Esophagus mucosa (tissue), 1 donor: ENCODE measurements around the gene FRAS1. TPM values are rescaled to one million over a fixed set of nuclear protein-coding genes. Genes with fewer than 3 reads are reported as not detected.
"Not testable (repeated sequence)": the region's sequence is repeated elsewhere in the genome, so short reads cannot be mapped to it uniquely, and the experiment has no call there.

Source experiments
- ATAC-seq: fragments of 200-7000 bp; cut with Tn5 transposase; one replicate; pipeline ENCODE4 v1.9.1; 2020
- total RNA-seq: library from RNA; stranded (reverse); gene quantifications from one replicate; pipeline ENCODE4 v1.2.4, GENCODE V29; 2023
- donor health status: DM: yes; HTN: yes; CAD: no.

The FRAS1 gene
- total RNA-seq, 1 donor from 2014 or later = 2.6 TPM

DNA sequence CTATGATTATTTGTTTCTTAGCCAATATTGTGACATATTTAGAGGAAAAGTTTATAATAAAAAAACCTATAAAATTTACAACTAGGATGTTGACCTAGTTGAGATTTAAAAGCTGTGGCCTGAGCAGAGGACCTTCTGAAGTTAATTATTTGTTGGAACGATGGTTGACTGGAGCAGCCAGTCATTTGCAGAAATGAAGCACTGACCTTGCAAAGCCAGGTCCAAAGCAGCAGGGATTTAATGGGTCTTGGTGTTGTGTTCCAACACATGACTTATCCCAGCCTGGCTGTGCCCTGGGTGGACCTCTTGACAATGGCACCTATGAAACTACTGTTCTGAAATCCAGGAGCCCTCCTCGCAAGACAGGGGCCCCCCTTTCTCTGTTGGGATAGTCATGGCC lies 235.2 kb downstream of the FRAS1 start:
- ATAC-seq = no peak

DNA sequence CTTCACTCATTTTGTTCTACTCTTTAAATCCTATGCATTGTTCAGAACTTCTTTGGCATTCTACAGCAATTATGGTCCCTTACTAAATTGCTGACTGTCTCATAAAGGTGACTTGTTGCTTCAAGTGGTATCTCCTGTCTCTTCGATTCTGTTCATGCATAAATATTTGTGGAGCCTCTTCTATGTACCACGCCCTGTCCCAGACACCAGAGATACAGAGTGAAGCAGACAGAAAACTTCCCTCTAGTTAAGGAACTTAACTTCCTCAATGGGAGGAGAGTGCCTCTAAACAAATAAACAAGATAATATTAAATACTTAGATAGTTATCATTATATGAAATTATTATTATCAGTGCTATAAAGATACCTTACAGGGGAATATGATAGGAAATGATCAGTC lies 235.7 kb downstream of the FRAS1 start:
- ATAC-seq = no peak

DNA sequence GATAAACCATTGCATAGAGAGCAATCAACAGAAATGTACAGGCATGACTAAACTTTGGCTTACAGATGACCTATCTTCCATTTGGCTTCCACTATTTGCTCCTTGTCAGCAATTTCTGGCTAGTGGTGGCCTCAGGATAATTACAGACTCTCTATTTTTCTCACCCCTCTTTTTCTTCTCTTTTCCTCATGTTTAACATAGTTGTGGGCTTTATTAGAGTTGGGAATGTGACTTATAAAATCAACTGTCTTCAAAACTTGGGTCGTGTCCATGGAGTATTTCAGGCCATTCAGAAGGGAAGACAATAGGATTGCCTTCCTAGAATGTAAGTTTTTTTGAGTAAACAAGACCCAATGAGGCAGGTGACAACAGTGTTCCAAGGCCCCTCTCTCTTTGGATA lies 236.2 kb downstream of the FRAS1 start:
- ATAC-seq = no peak

DNA sequence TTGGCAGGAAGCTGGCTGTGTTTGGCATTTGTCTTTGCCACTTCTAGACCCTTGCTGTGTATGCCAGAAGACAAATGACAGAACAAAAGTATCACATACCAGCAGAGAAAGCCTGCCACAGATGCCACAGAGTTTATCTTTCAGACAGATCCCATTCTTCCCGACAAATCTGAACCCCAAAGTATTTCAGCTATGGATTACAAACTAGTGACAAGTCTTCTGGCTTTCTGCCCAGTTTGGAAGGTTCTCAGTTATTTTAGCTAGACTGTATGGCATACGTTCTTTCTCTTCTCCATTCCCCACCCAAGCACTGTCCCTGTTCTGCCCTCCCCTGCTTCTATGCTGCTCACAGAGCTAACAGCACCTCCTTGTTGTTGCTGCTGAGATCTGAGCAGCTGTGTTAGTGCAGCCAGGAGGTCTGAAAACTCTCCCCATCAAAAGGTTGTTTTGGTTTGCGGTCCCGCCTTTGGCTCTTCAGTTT lies 236.7 kb downstream of the FRAS1 start:
- no peak for ATAC-seq

DNA sequence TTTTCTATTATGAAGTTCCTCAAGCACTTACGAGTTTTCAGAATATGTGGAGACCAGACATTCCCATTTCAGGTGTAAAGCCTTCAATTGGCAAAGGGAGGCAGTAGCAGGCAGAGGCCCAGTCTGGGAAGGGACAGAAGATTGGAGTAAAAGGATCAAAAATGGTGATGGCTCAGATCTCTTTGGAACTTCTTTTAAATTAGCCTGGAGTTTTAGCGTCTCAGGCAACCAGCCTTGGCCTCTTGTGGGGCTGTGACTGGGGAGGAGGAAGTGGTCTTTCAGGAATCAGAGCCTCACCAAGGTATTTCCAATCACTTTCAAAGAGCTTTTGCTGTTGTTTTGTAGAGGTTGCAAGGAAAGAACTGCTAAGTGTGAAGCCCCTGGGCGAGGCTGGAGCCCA lies 239.1 kb downstream of the FRAS1 start:
- ATAC-seq = no peak

DNA sequence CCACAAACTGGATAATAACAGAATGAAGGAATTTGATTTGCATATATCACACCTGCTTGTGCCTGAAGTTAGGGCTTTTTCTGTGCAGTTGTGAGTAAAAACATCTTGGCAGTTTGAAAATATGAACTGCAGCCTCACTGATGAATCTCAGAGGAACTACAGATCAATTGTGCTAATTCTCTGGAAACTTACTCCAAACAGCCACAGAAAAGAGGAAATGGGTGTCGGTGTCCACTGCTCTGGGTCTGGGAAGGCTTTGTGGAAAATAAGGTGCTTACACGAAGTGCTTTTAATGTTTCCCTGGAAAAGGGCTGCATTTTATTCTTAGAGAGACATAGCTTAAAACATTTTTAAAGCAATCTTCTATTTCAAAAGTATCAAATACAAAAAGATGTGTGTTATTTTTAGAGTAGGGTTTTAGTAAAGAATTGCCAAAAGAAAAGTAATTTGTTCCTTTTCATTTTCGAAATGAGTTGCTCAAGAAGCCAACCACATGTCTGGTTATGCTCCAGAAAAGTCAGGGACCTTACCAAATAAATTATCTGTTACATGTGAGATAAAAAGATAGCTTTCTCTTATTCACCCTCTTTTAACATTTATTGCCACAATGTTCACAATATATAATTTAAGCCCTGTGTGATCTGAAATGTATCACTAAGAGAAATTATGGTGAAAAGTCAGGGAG lies 240.1 kb downstream of the FRAS1 start:
- ATAC-seq = no peak

DNA sequence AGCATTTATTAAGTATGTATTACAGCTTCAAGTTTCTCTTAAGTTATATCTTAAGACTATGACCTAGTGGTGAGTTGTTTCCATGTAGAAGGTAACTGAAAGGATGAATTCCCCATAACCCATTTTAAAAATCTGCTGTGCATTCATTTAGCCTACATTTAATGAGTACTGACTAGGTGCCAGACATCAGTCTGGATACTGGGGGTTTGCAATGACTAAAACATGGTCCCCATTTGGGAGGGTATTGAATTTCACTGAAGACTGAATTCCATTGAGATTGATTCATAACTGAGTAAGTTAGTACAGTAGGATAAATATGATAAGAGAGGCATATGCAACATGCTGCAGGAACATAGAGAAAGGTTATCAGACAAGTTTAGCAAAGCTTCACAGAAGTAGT lies 241.5 kb downstream of the FRAS1 start:
- ATAC-seq = no peak

DNA sequence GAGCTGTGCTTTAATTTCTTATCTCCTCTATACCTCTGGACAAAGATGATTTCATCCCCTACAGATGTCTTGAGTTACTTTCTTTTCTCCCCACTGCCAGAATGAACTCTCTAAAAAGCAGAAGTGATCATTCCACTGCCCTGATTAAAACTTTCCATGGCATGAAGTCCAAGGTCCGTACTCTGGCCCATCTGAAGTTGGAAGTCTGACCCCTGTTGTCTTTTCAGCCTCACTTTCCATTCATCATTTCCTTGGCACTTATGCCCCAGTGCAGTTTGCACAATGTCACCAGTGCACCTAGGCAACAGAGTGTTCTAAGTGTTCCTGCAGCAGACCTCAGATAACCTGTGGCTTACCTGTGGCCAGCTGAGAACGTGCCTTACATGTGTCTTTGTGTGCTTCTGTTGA lies 242.4 kb downstream of the FRAS1 start:
- no peak for ATAC-seq

DNA sequence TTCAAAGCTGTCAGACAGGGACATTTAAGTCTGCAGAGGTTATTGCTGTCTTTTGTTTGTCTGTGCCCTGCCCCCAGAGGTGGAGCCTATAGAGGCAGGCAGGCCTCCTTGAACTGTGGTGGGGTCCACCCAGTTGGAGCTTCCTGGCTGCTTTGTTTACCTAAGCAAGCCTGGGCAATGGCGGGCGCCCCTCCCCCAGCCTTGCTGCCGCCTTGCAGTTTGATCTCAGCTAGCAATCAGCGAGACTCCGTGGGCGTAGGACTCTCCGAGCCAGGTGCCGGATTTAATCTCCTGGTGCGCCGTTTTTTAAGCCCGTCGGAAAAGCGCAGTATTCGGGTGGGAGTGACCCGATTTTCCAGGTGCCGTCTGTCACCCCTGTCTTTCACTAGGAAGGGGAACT lies 250.1 kb downstream of the FRAS1 start:
- not testable (repeated sequence) for ATAC-seq

DNA sequence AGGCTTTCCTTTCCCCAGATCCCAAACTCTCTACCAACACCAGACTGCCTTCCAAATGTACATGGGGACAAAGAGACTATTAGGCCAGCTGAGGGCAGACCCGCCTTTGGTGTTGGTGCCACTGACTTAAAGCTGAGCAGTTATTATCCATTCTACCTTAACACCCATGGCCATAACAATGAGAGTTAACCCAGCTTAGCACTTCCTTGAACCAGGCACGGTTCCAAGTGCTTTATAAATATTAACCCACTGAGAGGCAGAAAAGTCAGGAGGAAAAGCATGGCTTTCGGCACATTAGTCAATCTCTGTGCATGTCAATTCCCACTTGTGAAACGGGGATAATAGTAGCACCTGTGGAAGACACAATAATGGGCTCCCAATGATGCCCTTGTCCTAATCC lies 251.4 kb downstream of the FRAS1 start:
- no peak for ATAC-seq

DNA sequence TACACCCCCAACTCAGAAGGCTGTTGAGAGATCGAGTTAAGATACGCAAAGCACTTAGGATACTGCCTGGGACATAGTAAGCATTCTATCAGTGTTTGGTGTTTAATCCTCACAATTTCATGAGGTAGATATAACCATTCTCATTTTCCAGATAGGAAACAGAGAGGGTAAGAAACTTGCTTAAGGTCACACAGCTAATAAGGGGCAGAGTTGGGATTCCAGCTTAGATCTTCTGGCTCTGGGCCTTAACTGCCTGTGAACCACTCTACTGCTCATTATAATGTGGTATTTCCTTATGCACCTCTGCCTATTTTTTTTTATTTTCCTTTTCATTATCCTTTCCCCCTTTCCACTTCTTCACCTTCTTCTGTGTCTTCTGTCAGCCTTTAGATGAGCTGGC lies 252.2 kb downstream of the FRAS1 start:
- ATAC-seq = no peak

DNA sequence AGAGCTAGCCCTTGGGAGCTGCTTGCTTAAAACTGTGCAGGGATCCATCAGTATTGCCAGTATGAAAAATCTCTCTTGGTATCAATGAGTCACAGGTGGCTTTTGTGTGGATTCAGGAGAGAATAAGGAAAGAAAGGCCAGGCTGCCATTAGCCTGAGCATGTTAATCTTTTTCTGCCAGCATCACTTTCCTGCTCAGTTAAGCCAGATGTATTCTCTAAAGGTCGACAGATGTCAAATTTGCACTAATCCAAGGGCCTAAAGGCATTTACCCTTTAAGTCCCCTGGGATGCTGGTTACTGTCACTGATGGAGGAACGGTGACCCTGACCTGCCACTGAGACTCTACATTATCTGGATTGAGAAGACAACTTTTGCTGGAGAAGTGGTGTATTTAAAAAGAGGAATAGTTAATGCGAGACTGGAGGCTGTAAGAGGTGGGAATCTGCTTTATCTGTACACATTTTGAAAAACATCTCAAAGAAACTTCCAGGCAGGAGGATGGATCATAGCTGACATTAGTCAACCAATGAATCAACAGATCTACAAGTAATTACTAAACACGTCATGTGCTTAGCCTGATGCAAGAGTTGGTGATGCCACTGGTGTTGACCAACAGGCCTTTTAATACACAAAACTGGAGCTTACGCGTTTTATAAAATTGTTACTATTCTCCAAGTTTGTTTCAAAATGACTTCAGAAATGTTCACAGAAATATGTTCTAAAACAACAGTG lies 253.1 kb downstream of the FRAS1 start:
- ATAC-seq = no peak

DNA sequence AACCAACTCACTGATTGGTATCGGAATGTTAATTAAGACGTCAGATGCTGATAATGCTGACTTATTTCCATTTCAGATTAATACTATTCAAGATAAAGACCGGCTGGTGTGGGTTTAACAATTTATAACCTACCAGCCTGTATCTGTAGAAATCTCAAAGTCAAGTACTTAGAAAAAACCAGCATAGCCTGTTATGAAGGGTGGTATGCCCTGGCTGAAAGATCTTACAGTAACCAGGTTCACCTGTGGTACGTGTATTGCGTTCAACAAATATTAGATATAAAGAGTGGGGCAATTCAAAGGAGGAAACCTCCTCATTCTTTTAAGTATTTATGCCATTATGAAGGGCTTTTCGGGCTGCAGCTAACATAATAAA lies 253.6 kb downstream of the FRAS1 start:
- ATAC-seq = no peak

DNA sequence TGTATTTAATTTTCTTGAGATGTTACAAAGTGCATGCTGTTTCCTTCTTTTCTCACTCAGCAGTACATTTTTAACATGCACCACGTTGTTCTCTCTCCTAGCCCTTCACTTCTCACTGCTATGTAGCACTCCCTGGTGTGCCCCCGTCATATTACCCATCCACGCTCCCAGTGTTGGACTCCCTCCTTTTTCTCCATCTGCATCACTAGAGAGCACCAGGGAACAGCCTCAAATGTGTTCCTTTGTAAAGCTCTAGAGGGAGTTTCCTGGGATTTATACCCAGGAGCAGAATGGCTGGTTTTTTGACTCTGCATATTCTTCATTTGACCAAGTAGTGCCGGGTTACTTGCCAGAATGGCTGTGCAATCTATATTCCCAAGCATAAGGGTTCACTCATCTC lies 254.2 kb downstream of the FRAS1 start:
- no peak for ATAC-seq

DNA sequence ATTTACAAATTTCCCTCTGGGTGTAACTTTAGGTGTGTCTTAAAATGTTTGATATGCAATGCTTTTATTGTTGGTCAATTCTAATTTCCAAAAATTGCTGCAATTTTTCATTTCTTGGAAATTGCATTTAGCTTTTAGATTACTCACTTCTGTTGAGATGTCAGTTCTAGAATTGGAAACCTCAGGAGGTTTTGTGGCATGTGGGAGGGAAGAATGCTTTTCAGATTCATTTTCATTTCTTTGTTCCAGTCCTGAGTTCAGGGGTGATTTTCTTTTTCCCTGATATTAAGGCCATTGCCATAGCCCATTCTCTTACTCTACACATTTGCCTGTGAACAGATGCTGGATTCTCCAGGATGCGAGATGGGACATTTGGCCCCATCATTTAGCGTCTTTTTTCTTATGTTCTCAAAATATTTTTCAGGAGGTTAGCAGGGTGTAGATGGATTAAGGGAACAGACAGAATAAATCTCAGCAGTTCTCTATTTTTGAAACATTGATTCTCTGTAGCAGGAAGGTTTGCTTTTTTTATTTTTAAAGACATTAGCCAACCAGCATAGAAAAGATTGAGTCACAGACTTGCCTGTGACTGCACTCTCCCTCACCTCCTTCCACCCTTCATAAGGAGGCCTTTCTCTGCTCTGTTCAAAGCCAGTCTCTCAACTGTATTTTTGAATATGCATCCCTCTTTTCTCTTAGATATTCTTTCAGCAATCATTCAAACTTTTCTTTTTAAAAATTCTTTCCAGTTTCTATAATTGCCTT lies 256.0 kb downstream of the FRAS1 start:
- no peak for ATAC-seq

DNA sequence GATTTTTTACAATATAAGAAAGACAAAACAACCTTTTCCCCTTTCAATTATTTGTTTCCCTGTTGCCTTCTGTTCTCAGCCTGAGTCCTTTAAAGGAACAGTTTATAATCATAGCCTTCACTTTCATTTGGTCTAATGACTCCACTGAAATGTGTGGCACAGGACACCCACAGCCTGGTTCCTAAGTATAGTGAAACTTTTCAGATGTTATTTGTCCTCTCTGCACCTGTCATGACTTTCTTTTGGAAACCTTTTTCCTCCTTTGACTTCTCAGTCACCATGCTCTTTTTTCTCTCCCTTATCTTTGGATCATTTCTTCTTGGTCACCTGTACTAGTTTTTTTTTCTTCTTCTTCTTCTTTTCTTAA lies 256.6 kb downstream of the FRAS1 start:
- ATAC-seq = no peak

DNA sequence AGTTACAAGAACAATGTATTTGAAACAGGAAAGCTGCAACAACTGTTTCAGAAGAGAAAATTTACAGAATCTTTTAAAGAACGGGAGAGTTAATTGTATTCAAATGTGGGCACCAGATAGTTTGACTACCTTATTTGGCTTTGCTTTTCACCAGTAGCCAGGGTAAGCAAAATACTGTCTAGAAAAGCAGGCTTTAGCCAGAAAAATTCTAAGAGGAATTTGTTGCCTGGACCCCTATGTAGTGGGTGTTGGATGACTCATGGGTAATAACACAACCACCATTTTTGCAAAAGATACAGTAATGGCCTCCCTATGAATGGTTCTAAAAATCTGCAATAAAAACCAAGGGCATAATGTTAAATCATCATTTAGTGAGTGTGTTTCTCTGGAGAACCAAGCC lies 261.0 kb downstream of the FRAS1 start:
- no peak for ATAC-seq

DNA sequence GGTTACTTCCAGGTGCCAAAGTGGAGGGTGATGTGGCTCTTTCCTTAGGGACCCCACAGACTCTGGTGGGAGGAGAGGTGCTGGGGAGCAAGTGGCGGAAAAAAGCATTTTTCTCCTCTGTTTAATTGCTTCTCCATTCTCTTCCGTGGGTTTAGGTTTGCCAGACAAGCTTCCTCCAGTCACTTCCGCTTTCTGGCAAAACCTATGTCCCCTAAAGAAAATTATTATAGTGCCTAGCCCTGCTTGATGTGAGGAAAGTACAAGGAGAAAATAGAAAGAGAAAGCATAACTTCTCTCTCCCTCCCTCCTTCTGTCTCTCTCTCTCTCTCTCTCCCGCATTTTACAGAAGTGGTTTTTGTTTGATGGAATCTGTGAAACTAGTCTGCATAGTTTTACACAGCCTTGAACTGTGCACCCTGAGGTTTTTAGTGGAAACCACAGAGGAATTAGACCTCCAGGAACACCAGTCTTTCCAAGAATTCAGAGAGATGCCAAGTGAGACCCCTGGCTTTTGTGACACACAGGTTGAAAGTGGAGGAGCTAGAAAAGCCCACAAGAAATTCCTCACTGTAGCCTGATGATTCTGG lies 263.3 kb downstream of the FRAS1 start:
- no peak for ATAC-seq

DNA sequence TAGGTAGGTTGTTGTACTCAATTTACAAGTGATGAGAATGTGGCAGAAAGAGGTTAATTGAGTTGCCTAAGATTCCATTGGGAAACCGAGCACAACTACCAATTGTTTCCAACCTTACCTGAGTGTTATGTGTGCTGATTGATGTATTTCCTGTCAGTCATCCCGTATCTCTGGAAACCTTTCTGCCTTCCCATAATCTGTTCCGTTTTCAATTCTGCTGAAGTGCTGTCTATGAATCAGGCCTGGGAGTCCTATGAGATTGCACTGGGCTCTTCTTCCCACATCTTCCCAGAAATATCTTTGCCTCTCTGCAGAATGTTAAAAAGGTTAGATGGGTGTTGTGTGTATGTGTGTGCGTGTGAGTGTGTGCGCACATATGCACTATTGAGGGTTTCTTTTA lies 264.9 kb downstream of the FRAS1 start:
- no peak for ATAC-seq

DNA sequence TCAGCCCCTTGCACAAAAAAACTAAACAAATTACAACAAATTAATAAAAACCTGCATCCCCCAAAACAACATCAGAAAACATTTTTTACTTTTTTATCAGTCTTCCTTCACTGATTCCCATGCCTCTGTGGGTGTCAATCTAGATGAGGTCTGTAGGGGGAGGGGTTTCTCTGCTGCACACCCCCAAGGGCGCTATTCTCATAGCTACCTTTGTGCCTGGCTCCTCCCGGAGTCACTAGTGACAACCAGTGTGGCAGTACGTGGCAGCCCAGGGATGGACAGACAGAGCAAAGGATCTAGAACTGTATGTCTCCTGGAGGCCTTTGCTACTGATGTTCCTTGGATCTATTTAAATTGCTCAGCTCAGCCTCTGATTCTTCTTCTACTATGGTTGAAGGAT lies 266.3 kb downstream of the FRAS1 start:
- ATAC-seq = no peak

DNA sequence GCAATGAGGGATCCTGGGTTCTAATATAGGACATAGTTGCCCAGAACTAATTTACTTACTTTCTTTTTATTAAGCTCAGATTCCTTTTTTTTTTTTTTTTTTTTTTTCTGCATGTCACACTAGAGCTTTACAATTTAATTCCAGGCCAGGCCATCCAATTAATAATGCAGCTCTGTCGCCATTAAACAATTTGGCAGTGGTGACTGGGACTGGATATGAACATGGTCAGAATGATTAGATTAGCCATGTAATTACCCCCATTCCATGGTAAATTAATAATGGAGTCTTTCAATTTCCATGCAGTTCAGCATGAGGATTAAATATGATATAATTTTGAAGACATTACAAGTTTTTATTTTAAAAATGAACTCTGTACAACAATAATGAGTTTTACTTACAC lies 267.5 kb downstream of the FRAS1 start:
- ATAC-seq = no peak

DNA sequence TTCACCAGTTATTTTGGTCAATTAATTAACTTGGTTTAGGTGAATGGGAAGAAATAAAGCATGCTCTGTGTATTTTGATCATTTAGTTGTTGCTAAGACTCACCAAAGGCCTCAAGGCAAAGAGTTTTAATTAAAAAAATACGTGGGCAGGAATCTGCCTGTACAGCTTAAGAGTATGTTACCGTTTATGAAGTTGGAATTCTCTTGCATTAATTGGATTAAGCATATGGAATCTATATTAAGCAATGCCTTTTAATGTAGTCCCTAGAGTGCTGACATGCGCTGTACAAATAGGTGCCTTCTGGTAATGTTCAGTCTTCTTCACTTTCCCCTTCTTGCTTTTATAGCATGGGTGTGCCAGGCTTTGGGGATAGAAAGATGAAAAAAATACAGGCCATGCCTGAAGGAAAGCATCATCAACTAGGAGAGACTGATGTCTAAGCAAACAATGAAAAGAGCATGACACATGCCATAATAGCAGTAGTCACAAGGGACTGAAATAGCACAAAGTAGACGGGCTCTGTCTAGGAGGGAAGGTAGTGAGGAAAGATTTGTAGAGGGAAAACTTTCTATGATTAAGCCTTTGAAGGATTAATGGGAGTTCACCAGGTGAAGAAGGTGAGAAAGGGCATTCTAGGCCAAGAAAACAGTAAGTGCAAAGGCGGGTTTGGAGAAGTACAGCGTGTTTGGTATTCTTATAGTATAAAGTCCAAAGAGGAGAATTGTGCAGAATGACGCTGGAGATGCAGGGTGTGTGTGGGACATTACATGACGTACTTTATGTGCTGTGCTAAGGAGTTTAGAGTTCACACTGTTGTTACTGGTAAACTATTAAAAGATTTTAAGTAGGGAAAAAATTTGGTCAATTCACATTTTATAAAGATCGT lies 268.4 kb downstream of the FRAS1 start:
- peak; percentile 59 for ATAC-seq
